GM12864 (cell line): ENCODE measurements around the gene FREM1.
"Not testable (repeated sequence)": the region's sequence is repeated elsewhere in the genome, so short reads cannot be mapped to it uniquely, and the experiment has no call there.

ENCODE experiments used
- DNase-seq: peaks from one replicate; pipeline ENCODE4 v3.0.0-alpha.2; 2011; ENCODE audit warnings: low read depth
- H3K4me3 ChIP-seq: 2 replicates; pipeline ENCODE4 v1.5.1; 2011; ENCODE audit warnings: mild to moderate bottlenecking, low read depth, low read length, control low read depth
- TF ChIP-seq, protein P1 (sequence below): IDR thresholded peaks from 2 replicates; pipeline ENCODE4 v1.5.1; 2011; ENCODE audit warnings: low read depth, mild to moderate bottlenecking, moderate library complexity, low read length, control low read depth, inconsistent platforms; ENCODE audit errors: missing control alignments

The FREM1 gene

DNA sequence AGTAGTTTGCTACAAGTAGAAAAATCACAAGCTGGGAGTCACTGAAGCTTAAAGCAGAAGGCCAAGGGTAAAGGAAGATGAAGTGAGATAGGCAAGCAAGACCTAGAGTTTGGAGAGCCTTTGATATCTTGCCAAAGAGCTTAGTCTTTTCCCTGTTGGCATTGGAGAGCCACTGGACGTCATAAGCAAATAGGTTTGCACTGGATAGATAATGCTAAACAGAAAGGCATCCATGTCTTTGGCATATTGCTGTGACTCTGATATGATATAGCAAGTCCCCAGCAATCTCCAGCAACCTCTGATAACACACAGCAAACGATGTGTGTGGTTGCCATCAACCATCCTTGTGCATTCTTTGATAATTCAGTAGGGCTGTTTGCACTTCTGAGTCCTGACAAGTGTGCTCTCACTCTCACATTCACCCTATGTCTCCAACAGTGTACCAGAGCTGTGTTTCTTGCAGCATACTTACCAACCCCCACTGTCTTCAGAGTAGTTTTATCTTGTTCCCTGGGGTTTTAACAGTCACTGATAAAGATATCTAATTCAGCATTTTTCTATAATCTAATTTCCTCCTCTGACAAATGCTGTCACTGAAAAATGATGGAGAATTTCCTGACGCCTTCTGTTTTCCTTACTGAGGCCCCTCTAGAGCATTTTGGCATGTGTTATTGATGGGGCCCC lies 16.9 kb upstream of the FREM1 start:
- DNase-seq: no peak
- TF ChIP-seq, protein P1, sequence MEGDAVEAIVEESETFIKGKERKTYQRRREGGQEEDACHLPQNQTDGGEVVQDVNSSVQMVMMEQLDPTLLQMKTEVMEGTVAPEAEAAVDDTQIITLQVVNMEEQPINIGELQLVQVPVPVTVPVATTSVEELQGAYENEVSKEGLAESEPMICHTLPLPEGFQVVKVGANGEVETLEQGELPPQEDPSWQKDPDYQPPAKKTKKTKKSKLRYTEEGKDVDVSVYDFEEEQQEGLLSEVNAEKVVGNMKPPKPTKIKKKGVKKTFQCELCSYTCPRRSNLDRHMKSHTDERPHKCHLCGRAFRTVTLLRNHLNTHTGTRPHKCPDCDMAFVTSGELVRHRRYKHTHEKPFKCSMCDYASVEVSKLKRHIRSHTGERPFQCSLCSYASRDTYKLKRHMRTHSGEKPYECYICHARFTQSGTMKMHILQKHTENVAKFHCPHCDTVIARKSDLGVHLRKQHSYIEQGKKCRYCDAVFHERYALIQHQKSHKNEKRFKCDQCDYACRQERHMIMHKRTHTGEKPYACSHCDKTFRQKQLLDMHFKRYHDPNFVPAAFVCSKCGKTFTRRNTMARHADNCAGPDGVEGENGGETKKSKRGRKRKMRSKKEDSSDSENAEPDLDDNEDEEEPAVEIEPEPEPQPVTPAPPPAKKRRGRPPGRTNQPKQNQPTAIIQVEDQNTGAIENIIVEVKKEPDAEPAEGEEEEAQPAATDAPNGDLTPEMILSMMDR: no peak

DNA sequence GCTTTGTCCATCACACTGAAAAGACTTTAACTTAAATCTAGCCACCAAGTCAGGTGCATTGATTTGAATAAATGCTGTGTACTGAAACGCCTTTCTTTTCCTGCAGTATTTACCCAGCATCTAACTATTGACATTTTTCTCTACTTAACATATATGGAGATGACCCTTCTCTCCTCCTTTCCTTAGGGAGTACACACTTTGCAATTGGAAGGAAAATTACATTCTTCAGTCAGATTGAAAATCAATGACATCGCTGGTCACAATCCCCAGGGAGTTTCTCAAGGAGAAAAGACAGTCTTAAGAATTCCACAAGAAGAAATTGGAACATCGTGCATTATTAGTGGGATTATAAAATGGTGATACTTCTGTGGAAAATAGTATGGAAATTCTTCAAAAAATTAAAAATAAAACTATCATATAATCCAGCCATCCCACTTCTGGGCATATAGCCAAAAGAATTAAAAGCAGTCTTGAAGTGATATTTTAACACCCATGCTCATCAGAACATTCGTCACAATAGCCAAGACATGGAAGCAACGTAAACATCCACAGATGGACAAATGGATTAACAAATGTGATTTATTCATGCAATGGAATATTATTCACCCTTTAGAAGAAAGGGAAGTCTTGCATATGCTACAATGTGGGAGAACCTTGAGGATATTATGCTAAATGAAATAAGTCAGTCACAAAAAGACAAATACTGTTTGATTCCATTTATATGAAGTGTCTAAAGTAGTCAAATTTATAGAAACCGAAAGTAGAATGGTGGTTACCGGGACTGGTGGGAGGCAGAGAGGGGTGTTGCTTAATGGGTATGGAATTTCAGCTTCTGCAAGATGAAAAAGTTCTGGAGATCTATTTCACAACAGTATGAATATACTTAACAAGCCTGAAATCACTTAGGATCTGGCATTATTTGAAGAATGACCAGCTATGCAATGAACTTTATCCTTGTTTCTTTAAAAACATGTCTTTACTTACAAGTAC lies 14.3 kb upstream of the FREM1 start:
- no peak for DNase-seq
- TF ChIP-seq, protein P1: no peak
- no peak overlapping the region for H3K4me3 ChIP-seq

More for the DNA sequence above, 16.9 kb upstream of the FREM1 start:
- no peak overlapping the region for H3K4me3 ChIP-seq

DNA sequence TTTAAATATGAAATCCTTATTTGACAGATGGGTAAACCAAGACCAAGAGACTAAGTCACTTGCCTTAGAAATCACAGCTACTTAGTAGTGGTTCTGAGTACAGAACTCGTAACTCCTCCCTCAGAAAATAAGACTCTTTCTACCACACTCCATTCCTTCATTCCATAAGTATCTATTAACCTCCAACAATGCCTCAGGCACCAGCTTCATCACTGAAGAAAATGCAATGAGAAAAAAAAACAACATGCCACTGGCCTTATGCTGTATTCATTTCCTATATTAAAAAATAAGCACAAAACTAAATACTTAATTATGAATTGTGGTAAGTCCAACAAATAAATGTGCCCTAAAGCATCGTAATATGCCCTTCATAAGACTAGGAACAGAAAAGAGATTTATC lies 13.5 kb upstream of the FREM1 start:
- DNase-seq: no peak
- no peak overlapping the region for H3K4me3 ChIP-seq
- TF ChIP-seq, protein P1: no peak

DNA sequence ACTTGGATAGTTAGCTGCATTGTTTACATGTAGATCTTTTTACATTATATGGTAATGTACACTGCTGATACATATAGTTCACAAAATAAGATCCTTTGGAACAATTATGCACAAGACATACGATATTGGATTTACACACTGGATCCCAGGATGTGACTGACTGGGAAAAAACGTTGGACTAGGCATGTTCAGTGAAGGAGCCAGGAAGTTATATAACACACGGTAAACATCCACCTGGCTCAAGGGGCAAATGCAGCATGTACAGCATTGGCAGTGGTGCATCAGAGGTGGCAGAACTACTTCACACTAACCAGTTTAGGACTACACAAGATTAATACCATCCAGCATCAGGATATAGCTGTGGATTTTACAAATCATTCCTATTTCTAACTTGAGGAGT lies 10.6 kb upstream of the FREM1 start:
- not testable (repeated sequence) for DNase-seq, H3K4me3 ChIP-seq

DNA sequence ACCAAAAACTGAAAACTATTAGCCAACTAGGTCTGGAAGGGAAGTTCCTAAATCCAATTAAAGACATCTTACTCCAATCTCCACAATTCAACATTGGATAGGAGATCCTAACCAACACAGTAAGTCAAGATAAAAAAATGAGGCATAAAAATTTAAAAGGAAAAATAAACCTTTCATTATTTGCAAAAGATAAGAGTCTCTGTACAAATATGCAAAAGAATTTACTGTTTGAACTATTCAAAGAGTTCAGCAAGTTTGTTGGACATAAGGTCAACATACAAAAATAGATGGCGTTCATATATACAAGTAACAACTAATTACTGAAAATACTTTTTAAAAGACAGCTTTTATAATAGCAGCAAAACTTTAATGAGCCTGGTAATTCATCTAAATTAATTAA lies 3.1 kb upstream of the FREM1 start:
- TF ChIP-seq, protein P1: no peak

DNA sequence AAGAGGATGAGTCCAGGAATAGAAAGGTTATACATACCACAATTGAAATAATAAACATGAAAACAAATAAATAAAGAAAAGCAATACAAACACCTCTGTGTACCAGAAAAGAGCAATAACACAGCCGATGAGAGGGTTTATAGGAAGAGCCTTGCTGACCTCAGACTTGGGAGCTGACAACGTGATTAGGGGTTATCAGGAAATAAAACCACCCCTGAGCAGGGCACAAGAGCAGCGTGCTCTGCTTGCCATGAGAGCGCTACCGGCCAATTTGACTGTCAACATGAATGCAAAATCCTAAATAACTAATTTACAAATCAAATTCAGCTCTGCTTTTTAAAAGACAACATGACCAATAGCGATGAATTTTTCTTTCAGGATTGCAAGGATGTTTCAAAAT lies 2.6 kb upstream of the FREM1 start:
- TF ChIP-seq, protein P1: no peak
- no peak for DNase-seq

More for the DNA sequence above, 3.1 kb upstream of the FREM1 start:
- H3K4me3 ChIP-seq: no peak overlapping the region
- no peak for DNase-seq

DNA sequence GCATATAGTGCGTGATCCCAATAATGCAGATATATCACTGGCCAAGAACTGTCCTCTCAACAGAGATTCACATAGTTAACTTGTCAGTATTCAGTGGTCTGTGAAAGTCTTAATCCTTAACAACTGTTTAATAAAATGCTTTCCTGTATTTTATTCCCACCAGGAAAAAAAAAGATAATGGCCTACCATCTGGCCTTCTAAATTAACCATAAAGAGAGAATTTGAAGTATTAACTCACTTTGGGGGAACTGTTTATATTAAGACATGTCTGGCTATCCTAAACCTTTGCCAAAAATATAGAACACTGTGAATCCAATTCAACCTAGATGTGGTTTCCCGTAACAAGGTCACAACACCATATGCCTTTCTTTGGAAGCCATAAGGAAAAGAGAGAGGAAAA lies 818 bp upstream of the FREM1 start:
- no peak overlapping the region for H3K4me3 ChIP-seq
- TF ChIP-seq, protein P1: no peak
- DNase-seq: no peak

More for the DNA sequence above, 2.6 kb upstream of the FREM1 start:
- H3K4me3 ChIP-seq: no peak overlapping the region
